ENCODE results near the gene CCDC102A.

The CCDC102A gene

GRCh38 chr16:57509231-57509923 is 27.0 kb downstream of the CCDC102A start:
- no peak overlapping the region for H3K27ac ChIP-seq
- no peak for TF ChIP-seq ZFX (IDR thresholded peaks at IDR 0.05)
- TF ChIP-seq, protein P1, sequence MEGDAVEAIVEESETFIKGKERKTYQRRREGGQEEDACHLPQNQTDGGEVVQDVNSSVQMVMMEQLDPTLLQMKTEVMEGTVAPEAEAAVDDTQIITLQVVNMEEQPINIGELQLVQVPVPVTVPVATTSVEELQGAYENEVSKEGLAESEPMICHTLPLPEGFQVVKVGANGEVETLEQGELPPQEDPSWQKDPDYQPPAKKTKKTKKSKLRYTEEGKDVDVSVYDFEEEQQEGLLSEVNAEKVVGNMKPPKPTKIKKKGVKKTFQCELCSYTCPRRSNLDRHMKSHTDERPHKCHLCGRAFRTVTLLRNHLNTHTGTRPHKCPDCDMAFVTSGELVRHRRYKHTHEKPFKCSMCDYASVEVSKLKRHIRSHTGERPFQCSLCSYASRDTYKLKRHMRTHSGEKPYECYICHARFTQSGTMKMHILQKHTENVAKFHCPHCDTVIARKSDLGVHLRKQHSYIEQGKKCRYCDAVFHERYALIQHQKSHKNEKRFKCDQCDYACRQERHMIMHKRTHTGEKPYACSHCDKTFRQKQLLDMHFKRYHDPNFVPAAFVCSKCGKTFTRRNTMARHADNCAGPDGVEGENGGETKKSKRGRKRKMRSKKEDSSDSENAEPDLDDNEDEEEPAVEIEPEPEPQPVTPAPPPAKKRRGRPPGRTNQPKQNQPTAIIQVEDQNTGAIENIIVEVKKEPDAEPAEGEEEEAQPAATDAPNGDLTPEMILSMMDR (conservative IDR thresholded peaks at IDR 0.05): no peak

- TF ChIP-seq ZFX (IDR thresholded peaks at IDR 0.05): no peak
- TF ChIP-seq, protein P1 (conservative IDR thresholded peaks at IDR 0.05): no peak
- no peak overlapping the region for H3K27ac ChIP-seq
Measured at GRCh38 chr16:57508035-57508425, 28.3 kb downstream of the CCDC102A start.

DNA sequence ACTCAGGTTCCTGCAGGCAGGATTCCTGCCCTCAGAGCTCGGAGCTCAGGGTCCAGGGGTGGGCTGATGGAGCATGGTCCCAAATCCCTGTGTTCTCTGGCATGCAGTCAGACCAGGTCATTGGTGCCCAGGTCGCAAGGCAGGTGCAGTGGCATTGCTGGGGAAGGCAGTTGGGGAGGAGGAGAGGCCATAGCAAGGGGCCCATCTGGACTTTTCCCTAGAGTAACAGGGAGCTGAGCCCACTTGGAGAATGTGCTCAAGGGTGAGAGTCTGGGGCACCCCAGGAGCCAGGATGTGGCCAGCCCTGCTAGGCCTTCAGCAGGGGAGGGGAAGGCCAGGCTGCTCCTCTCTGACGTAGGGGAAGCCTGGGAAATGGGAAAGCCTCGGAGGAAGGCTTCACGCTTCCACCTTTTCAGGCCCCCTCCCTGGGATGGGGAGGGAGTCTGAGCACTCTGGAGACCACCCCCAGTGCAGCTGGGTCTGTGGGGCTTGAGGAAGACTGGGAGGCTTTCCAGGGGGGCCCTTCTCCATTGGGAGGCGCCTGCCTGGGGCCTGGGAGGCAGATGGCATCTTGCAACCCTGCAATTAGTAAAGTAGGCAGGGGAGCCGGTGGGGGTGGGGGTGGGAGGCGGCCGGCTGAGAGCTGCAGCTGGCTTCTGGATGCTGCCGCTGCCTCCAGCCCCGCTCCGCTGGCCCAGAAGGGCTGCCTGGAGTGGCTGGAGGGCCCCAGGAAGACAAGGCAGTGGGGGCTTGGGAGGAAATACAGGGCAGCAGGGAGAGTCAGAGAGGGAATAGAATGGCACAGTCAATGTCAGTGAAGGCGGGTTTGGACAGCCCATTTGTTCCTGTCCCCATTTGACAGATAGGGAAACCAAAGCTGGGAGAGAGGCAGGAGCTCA is 29.0 kb downstream of the CCDC102A start:
- TF ChIP-seq, protein P1 (conservative IDR thresholded peaks at IDR 0.05): no peak
- TF ChIP-seq ZFX (IDR thresholded peaks at IDR 0.05): no peak
- H3K27ac ChIP-seq: no peak overlapping the region

GRCh38 chr16:57505169-57505568 is 31.2 kb downstream of the CCDC102A start:
- TF ChIP-seq ZFX (IDR thresholded peaks at IDR 0.05): no peak
- TF ChIP-seq, protein P1 (conservative IDR thresholded peaks at IDR 0.05): no peak

DNA sequence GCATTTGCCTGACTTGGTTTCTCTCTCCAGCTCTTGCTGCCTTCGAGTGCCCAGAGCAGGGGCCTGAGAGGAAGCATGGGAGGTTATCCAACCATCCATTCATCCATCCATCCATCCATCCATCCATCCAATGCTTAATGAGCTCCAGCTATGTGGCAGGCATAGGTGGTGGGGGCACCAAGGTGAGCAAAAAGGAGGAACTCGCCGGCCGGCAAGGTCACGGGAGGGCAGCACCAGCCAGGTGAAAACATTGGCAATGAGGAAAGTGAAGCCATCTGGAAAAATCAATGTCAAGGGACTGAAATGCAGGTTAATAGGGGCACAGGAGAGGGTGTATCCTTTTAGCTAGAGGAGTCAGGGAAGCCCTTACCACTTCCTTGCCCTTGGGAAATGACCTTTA is 31.9 kb downstream of the CCDC102A start:
- H3K27ac ChIP-seq: no peak overlapping the region
- TF ChIP-seq, protein P1 (conservative IDR thresholded peaks at IDR 0.05): no peak
- TF ChIP-seq ZFX (IDR thresholded peaks at IDR 0.05): no peak

More at GRCh38 chr16:57505169-57505568, 31.2 kb downstream of the CCDC102A start:
- H3K27ac ChIP-seq: no peak overlapping the region

DNA sequence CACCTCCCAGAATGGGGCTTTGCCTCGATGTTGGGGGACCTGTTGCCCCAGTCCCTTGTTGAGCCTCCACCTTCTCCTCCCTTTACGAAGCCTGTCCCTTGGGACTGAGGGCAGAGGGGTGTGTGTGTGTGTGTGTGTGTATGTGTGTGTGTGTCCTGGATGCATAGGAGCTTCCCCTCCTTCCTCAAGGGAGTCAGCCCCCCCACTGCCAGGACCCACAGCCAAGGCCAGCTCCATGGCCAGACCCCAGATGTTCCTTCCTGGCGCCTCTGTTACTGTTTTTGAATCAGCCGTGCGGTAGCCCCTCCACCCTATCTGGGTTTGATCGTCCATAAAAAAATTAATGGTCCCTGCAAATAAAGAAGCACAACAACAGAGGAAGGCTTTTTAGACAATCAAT is 32.4 kb downstream of the CCDC102A start:
- TF ChIP-seq ZFX (IDR thresholded peaks at IDR 0.05): no peak
- TF ChIP-seq, protein P1 (conservative IDR thresholded peaks at IDR 0.05): no peak
- H3K27ac ChIP-seq: no peak overlapping the region

- no peak for TF ChIP-seq ZFX (IDR thresholded peaks at IDR 0.05)
- TF ChIP-seq, protein P1 (conservative IDR thresholded peaks at IDR 0.05): no peak
Measured at GRCh38 chr16:57503366-57503765, 33.0 kb downstream of the CCDC102A start.

More at GRCh38 chr16:57503366-57503765, 33.0 kb downstream of the CCDC102A start:
- H3K27ac ChIP-seq: no peak overlapping the region

Data from C4-2B (cell line).